OCI-M2 (cell line): ENCODE data around the gene ZDHHC14.
"Not testable (repeated sequence)": the region's sequence is repeated elsewhere in the genome, so short reads cannot be mapped to it uniquely, and the experiment has no call there.

Experiments used
- DNase-seq: peaks from one replicate; lab custom pipeline; 2025; ENCODE audit not compliant: unreplicated experiment; lab: John Stamatoyannopoulos, UW

ZDHHC14 gene

DNA sequence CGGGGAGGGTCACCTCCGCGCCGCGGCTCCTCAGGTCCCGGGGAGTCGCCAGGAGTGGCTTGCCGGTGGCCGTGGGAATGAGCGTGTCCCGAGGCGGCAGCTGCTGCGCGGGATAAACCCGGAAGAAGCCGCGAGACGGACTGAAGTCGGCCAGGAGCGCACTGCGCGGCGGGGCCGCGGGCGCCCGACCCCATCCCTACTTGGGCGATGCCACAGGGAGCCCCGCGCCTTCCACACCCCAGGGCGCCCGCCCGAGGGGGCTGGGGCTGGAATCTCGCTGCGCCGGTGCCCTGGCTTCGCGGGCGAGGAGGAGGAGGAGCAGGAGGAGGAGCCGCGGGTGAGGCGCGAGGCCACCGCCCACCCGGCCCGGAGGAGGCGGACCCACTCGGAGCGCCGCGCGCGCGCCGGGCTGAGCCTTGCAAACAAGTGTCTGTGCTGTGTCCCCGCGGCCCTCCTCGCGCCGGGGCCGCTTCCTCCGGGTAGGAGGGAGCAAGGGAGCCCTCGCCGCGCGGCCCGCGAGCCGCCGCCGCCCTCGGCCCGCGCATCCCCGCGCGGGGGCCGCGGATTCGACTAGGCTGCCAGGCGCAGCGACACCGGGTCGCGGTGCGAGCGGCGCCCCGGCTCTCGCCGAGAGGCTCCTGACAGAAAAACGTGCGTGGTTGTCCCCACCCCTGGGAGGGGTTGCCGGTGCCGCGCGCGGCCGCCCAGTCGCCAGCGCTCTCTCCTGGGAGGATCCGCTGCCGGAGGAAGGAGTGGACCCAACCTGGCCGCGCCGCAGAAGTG lies at the start of gene ZDHHC14:
Gene ZDHHC14, plus strand, starts transcription at position 412 of the 783 bp plus-strand sequence.
- no peak for DNase-seq

DNA sequence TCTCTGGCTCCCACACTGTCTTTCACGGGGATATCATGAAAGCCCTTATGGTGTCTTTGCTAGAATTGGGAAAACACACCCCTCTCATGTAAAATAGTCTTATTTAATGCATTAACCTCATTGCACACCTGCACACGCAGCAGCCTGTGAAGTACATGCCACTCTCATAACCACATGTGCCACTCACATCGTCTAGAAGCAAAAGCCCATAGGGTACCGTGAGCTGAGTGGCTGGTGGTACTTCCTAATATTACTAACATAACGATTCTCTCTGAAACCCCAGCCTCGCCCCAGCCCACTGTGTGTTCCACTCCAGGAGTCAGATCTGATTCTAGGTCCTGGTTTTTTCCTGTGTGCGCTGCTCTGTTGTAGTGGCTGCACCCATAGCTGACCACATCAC lies 48.2 kb upstream of the ZDHHC14 start:
- no peak for DNase-seq

DNA sequence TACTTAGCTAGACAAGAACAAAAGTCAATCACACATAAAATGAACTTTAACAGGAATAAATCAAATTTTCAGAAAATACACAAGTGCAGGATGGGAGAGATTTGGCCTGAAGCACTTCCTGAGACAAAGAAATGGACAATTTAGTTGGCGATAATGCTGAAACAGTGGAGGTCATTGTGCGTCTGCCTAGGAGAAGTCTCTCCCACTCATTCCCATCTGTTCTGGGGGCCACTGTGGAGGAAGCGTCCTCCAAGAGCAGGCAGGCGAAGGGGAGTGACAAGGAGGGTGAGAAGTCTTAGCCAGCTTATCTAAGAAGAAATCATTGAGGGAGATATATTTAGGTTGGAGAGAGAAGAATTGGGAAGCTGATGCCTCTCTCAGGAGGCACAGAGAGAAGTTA lies 47.5 kb upstream of the ZDHHC14 start:
- DNase-seq = no peak

GRCh38 chr6:157333956-157334355 lies 47.0 kb upstream of the ZDHHC14 start:
- no peak for DNase-seq

DNA sequence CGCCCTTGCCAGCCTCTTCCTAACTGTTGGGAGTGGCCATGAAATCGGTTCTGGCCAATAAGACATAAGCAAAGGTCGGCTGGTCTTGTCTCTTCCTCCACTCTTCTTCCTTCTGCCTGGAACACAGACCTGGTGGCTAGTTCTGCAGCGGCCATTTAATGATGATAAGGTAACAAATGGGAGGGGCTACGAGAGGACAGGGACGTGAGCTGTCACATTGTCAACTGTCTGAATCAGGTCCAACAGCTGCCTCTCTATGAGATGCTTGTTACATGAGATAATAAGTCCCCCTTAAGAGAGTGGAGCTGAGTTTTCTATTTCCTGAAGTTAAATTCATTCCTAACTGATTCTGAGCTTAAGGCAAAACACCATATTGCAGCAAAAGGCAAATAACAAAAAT lies 45.2 kb upstream of the ZDHHC14 start:
- peak; percentile 7 for DNase-seq

DNA sequence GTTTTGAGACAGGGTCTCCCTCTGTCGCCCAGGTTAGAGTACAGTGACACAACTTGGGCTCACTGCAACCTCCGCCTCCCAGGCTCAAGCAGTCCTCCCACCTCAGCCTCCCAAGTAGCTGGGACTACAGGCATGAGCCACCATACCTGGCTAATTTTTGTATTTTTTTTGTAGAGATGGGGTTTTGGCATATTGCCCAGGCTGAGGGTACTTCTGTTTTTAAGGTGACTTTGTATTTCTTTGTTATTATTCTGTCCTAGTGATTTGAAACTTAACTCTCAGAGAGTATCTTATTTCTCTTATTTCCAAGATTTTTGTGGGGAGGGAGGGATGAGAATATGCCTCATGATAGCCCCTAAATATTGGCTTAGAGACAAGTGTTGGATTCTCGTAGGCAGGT lies 43.7 kb upstream of the ZDHHC14 start:
- DNase-seq = not testable (repeated sequence)

DNA sequence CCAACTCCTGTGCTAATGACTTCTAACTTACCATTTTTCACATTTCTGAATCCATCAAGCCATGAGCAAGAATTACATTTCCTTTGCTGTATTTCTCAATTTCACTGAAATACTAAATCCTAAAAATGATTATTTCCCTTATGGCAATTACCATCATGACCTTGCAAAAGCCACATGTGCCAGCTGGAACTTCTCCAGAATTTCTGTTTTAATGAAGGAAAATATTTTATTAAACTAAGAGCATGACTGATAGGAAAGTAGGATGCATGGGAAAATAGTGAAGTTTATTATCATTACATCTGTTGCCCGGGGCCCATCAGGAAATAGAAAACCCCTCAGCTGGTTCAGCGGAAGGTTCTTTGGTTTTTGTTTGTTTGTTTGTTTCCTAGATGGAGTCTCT lies 43.2 kb upstream of the ZDHHC14 start:
- DNase-seq = no peak

- DNase-seq = no peak
Measured at GRCh38 chr6:157339432-157339831, 41.6 kb upstream of the ZDHHC14 start.

DNA sequence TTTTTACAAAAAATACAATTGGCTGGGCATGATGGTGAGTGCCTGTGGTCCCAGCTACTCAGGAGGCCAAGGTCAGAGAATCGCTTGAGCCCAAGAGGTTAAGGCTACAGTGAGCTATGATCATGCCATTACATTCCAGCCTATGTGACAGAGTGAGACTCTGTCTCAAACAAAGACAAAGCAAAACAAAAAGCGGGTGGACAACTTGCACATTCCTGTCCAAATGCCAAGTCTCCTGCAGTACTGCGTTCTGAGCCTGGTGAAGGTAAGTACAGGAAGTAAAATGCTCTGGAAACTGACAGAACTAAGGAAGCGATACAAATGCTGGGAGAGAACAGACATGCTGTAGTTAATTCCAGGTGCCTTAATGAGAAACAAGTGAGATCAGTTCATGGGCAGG lies 37.3 kb upstream of the ZDHHC14 start:
- no peak for DNase-seq

DNA sequence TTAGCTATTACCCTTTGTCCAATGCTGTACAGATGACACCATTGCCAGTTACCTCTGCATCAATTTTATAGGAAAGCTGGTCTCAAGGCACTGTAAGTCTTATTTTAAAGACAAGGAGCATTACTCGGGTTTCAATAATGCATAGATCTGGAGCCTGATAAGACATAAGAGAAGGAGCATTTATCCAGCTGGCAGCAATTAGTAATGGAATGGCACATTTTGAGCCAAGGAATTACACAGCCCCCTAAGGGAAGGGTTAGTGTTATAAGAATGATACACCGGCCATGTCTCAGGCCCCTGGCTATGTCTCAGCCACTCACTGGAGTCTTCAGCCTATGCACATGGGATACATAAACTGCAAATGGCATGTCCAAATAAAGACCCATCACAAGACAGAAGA lies 34.6 kb upstream of the ZDHHC14 start:
- DNase-seq = no peak

- DNase-seq = no peak
Measured at GRCh38 chr6:157358287-157358686, 22.7 kb upstream of the ZDHHC14 start.

GRCh38 chr6:157361886-157362285 lies 19.1 kb upstream of the ZDHHC14 start:
- DNase-seq = no peak

DNA sequence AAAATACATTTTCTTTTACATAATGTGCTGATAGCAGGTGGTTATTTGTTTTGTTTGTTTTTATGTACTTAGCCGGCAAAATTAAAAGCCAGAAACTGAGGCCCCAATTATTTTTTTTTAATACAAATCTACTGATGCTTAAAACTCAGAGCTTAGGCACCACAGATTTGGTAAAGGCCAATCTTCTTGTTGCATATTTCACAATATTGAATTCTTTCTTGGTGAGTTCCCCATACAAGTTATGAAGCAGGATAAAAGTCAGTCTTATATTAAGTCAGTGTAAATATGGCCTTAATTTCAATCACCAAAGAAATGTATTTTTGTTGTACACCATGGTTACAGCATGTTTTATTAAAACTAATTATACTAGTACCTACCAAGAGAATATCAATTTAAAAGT lies 16.3 kb upstream of the ZDHHC14 start:
- no peak for DNase-seq

DNA sequence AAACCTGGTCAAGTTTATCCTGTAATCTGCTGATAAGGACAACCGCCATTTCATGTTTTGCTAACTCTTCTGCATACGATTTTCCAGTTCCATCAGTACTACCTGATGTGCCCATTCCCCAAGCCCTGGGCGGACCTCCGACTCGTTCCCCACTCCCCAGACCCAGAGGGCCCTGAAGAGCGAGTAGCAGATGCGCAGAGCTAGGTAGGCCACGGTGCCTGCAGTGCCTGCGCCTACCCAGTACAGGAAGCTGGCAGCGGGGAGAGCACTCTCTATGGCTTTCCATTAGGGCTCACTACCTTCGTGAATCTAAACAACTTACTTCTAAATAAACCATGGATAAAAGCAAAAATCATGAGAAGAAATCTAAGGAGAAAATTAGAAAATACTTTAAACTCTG lies 14.3 kb upstream of the ZDHHC14 start:
- no peak for DNase-seq

DNA sequence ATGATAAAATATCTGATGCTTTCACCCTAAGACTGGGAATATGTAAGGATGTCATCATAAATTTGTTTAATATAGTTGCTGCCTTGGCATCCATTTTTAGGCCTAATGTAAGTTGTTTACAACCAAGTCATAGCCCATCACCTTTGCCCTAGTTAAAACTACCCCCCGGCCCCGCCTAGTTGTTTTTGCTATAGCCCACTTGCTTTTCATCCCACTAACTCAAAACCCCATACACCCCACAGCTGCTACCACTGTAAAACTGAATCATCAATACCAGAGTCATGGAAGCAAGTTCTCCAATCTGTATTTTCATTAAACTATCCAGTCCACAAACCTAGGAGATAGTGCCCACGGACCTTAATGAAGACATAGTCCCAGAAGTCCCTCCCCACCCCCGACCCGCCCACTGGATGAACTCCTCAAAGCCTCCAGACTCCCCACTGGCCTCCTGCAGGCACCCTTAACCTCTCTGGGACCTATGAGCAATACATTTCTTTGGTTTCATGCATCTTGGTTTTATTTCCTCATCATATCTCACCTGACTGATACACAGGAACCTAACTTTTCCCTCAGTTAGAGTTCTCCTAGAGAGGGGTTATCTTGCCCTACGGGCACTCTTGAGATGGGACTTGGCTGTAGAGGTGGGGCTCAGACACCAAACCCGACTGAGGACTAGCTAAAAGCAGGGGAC lies 12.5 kb upstream of the ZDHHC14 start:
- DNase-seq = no peak

DNA sequence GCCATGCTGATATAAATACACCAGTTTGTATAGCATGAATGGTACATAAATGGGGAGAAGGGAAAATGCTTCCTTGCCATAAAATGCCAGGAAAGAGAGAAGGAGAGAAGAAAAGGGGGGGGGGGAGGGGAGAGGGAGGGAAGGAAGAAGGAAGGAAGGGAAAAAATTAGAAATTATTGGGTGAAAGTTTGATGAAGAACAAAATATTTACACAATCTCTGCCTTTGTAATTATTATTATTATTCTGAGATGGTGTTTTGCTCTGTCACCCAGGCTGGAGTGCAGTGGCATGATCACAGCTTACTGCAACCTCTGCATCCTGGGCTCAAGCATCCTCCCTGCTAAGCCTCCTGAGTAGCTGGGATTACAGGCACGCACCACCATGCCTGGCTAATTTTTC lies 10.2 kb upstream of the ZDHHC14 start:
- no peak for DNase-seq

- DNase-seq = no peak
Measured at GRCh38 chr6:157372501-157373280, 8.3 kb upstream of the ZDHHC14 start.

GRCh38 chr6:157374889-157375443 lies 6.0 kb upstream of the ZDHHC14 start:
- no peak for DNase-seq

DNA sequence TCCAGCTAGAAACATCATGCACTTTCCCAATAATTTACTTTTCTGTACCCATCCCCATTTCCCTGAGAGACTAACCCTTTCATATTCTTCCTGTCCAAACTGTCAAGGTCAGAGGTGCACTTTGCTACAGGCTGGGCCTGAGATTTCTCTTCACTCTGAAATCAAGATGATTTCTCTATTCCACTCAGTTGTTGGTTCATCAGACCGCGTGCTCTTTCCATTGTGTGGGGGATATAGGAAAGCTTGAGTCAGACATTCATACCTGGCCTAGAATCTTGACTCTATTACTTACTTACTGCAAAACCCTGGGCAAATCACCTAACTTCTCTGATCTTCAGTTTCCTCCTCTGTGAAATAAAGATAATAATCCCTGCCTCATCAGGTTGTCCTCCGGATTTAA lies 4.7 kb upstream of the ZDHHC14 start:
- no peak for DNase-seq

- DNase-seq = no peak
Measured at GRCh38 chr6:157376706-157377230, 4.2 kb upstream of the ZDHHC14 start.
